ENCODE data around the gene RBMS3. TPM values are rescaled to one million over a fixed set of nuclear protein-coding genes. Genes with fewer than 3 reads are reported as not detected.

RBMS3 gene
- total RNA-seq, 2 donors from 2014 or later: 2.8 to 9.6 TPM

DNA sequence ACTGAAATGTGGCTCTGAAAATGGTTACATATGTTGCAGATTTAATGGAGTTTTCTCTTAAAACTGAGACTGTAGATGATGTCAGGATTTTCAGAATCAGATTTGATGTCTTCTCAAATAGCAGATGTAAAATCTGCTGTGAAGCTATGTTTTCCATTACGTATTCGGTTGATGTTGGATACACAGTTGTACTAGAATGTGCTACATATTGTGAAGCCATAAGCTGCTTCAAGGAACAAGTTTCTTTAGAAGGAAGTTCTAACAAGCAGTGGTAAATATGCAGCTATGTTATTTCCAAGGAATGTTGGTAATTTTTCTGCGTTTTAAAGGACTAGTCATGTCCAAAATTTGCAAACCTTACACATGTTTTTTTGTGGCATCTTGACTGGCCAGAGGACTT lies 197.7 kb downstream of the RBMS3 start:
- Histone ChIP-seq H3K4me3 (no peak overlapping the region), H3K9ac (ENCODE audit: low read depth in 2 of 2, low read length in 2 of 2) (no peak overlapping the region), H3K27ac (no peak overlapping the region), H3K27me3 (no peaks in the 10 kb centered on the region), H3K36me3 (no peaks in the 10 kb centered on the region), H3K4me1 (no peaks in the 10 kb centered on the region), H3K9me3 (no peaks in the 10 kb centered on the region)
- intact Hi-C loops (cut with DNase I): no loop called here
- DNase-seq: no peak
- TF ChIP-seq, protein P1, sequence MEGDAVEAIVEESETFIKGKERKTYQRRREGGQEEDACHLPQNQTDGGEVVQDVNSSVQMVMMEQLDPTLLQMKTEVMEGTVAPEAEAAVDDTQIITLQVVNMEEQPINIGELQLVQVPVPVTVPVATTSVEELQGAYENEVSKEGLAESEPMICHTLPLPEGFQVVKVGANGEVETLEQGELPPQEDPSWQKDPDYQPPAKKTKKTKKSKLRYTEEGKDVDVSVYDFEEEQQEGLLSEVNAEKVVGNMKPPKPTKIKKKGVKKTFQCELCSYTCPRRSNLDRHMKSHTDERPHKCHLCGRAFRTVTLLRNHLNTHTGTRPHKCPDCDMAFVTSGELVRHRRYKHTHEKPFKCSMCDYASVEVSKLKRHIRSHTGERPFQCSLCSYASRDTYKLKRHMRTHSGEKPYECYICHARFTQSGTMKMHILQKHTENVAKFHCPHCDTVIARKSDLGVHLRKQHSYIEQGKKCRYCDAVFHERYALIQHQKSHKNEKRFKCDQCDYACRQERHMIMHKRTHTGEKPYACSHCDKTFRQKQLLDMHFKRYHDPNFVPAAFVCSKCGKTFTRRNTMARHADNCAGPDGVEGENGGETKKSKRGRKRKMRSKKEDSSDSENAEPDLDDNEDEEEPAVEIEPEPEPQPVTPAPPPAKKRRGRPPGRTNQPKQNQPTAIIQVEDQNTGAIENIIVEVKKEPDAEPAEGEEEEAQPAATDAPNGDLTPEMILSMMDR (IDR thresholded peaks at IDR 0.05): no peak

DNA sequence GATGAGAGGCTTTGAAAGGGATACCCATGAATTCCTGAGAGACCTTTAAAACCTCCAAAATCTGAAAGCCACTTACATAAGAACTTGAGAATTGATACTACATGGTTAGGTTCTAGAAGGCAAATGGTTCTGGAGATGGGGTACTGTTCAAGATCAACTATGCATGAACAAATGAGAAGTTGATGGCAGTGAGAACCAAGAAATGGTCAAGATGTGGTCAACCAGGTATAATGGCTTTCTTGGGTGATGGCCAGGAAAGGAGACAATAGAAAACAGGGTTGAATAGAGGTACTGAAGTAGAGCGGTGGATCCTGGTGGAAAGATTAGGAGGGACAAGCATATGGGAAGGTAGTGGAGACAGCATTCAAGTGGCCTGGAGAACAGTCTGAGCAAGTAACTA lies 200.4 kb downstream of the RBMS3 start:
- H3K9me3 ChIP-seq: no peaks in the 10 kb centered on the region
- H3K27ac ChIP-seq: no peak overlapping the region
- no peaks in the 10 kb centered on the region for H3K36me3 ChIP-seq
- TF ChIP-seq, protein P1 (IDR thresholded peaks at IDR 0.05): no peak
- H3K9ac ChIP-seq (ENCODE audit: low read depth in 2 of 2, low read length in 2 of 2): no peak overlapping the region
- no peak overlapping the region for H3K4me3 ChIP-seq
- intact Hi-C loops (cut with DNase I): no loop called here
- H3K27me3 ChIP-seq: no peaks in the 10 kb centered on the region
- no peaks in the 10 kb centered on the region for H3K4me1 ChIP-seq
- no peak for DNase-seq

DNA sequence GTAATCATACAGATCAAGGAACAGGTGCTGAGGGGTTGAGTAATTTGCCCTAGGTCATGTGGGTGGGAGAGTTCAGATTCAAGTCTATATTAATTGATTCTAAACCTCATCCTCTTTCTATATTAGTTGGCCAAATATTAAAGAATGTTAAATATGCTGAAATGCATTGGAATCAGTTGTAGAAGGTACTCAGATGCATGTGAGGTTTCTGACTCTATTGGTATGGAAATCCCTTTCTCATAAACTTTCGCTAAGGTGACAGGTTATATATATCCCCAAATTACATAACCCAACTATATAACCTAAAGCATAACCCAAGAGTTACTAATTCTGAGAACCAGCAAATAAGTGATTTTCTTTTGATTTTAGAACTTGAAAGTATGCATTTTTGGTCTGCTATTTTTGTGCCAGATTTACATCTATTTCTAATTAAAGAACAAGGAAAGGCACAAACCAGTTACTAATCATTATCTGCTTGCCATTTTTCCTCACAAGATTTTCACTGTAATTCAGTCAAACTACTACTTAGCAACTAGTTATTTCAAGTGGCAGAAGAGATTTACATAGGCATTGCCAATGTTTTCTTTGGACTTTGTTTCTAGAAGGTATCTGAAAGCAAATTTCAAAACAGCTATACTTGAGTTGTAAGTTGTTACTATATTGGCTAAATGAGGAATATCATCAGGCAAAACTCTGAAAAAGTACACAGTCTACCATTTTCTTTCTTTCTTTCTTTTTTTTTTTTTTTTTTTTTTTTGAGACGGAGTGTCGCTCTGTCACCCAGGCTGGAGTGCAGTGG lies 201.3 kb downstream of the RBMS3 start:
- no peak overlapping the region for H3K4me3 ChIP-seq
- no peaks in the 10 kb centered on the region for H3K4me1 ChIP-seq
- H3K36me3 ChIP-seq: no peaks in the 10 kb centered on the region
- no peaks in the 10 kb centered on the region for H3K9me3 ChIP-seq
- no peaks in the 10 kb centered on the region for H3K27me3 ChIP-seq
- intact Hi-C loops (cut with DNase I): no loop called here
- no peak for DNase-seq
- no peak overlapping the region for H3K27ac ChIP-seq
- TF ChIP-seq, protein P1 (IDR thresholded peaks at IDR 0.05): no peak
- H3K9ac ChIP-seq (ENCODE audit: low read depth in 2 of 2, low read length in 2 of 2): no peak overlapping the region

DNA sequence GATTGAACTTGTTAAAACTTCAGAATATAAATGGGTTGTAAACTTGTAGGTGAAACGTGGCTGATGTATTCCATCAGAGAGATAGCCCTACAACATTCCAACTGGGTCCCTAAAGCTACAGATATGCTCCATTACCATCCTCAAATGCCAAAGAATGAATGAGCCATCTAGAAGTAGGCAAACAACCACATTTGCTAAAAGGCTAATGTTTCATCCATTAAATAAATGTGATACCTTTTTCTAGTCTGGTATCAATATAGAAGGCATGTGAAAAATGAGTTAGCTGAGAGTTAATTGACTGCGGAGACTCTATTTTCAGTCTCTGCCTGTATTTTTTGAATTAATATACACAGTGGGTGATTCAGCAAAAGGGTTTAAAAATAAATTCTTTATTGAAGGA lies 203.8 kb downstream of the RBMS3 start:
- Histone ChIP-seq H3K27ac (no peak overlapping the region), H3K36me3 (no peaks in the 10 kb centered on the region), H3K9ac (ENCODE audit: low read depth in 2 of 2, low read length in 2 of 2) (no peak overlapping the region), H3K4me1 (no peaks in the 10 kb centered on the region), H3K4me3 (no peak overlapping the region), H3K27me3 (no peaks in the 10 kb centered on the region), H3K9me3 (no peaks in the 10 kb centered on the region)
- no peak for DNase-seq
- intact Hi-C loops (cut with DNase I): no loop called here
- TF ChIP-seq, protein P1 (IDR thresholded peaks at IDR 0.05): no peak

DNA sequence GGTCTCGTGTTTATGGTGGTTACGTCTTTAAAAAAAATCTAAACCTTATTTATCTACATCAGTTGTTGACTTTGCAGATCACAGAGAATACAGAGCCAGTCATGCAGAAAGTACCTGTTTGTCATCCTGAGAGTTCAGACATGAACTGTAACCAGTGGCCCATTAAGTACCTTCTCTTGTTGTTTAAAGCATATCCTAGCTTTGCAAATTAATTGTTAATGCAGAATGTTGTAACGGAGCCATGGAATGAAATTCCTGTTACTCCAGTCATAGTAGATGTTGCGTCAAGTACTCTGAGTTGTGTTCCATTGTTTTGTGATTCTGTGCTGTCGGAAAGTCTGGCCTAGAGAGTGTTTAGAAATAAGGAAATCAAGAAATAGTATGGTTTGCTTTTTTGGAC lies 205.2 kb downstream of the RBMS3 start:
- H3K4me1 ChIP-seq: no peaks in the 10 kb centered on the region
- TF ChIP-seq, protein P1 (IDR thresholded peaks at IDR 0.05): no peak
- H3K4me3 ChIP-seq: no peak overlapping the region
- no peaks in the 10 kb centered on the region for H3K27me3 ChIP-seq
- H3K9me3 ChIP-seq: no peaks in the 10 kb centered on the region
- H3K9ac ChIP-seq (ENCODE audit: low read depth in 2 of 2, low read length in 2 of 2): no peak overlapping the region
- no peak overlapping the region for H3K27ac ChIP-seq
- intact Hi-C loops (cut with DNase I): no loop called here
- DNase-seq: no peak
- H3K36me3 ChIP-seq: no peaks in the 10 kb centered on the region

Measured in colonic mucosa (tissue), 4 donors.